ENCODE results near the gene GRM2. TPM values are rescaled to one million over a fixed set of nuclear protein-coding genes. Genes with fewer than 3 reads are reported as not detected.
"Not testable (repeated sequence)": the region's sequence is repeated elsewhere in the genome, so short reads cannot be mapped to it uniquely, and the experiment has no call there.

Gene GRM2
- total RNA-seq, 2 experiments from 2014 or later, result 0.06 to 0.29 TPM

GRCh38 chr3:51735039-51735438 lies 28.2 kb downstream of the GRM2 start:
- POLR2A ChIA-PET, result interaction anchor here (0.7 kb wide), 2 partner anchors 25 to 85 kb away, joined by 3 to 8 read pairs; no protein-coding TSS in a partner anchor
- H4K20me1 ChIP-seq (ENCODE audit: insufficient read depth, low read length), result no peaks in the 10 kb centered on the region
- no peaks in the 10 kb centered on the region for H3K9me2 ChIP-seq (ENCODE audit: insufficient read depth, low read length)
- intact Hi-C loops (cut with micrococcal nuclease; ENCODE audit: unreplicated experiment), result no loop called here
- no peaks in the 10 kb centered on the region for H3K36me3 ChIP-seq (ENCODE audit: insufficient read depth, low read length)
- H3K9me3 ChIP-seq (ENCODE audit: low read length), result no peaks in the 10 kb centered on the region
- no peak for DNase-seq (ENCODE audit: low spot score)
- H3K4me3 ChIP-seq (ENCODE audit: low read depth, low read length, poor library complexity, severe bottlenecking), result no peak overlapping the region
- H3K4me2 ChIP-seq (ENCODE audit: low read length), result no peak overlapping the region
- no peaks in the 10 kb centered on the region for H3K4me1 ChIP-seq (ENCODE audit: insufficient read depth, low read length, poor library complexity, severe bottlenecking)
- CTCF ChIA-PET (ENCODE audit: unreplicated experiment), result interaction anchor here (0.6 kb wide), 1 partner anchor 94 kb away, joined by 4 read pairs; no protein-coding TSS in a partner anchor
- TF ChIP-seq CTCF (conservative IDR thresholded peaks at IDR 0.05; ENCODE audit: low read length) (no peak), EZH2phosphoT487 (IDR thresholded peaks at IDR 0.05; ENCODE audit: borderline replicate concordance, low read depth, low read length) (no peak)
- H3K79me2 ChIP-seq (ENCODE audit: insufficient read depth, low read depth, low read length), result no peaks in the 10 kb centered on the region
- H3K27ac ChIP-seq (ENCODE audit: low read depth, low read length, poor library complexity, severe bottlenecking), result no peak overlapping the region
- no TSS peak for BruUV-seq (replicated peaks)
- no peak overlapping the region for H2AFZ ChIP-seq (ENCODE audit: low read length)

- Histone ChIP-seq H3K4me2 (ENCODE audit: low read length) (no peak overlapping the region), H3K79me2 (ENCODE audit: insufficient read depth, low read depth, low read length) (no peaks in the 10 kb centered on the region), H3K36me3 (ENCODE audit: insufficient read depth, low read length) (no peaks in the 10 kb centered on the region), H3K9me3 (ENCODE audit: low read length) (no peaks in the 10 kb centered on the region), H3K9me2 (ENCODE audit: insufficient read depth, low read length) (no peaks in the 10 kb centered on the region), H3K4me1 (ENCODE audit: insufficient read depth, low read length, poor library complexity, severe bottlenecking) (no peaks in the 10 kb centered on the region), H2AFZ (ENCODE audit: low read length) (no peak overlapping the region), H4K20me1 (ENCODE audit: insufficient read depth, low read length) (no peaks in the 10 kb centered on the region), H3K4me3 (ENCODE audit: low read depth, low read length, poor library complexity, severe bottlenecking) (no peak overlapping the region), H3K27ac (ENCODE audit: low read depth, low read length, poor library complexity, severe bottlenecking) (no peak overlapping the region)
- BruUV-seq (replicated peaks), result no TSS peak
- ChIA-PET POLR2A (interaction anchor here (0.7 kb wide), 1 partner anchor 8 kb away, joined by 3 read pairs; no protein-coding TSS in a partner anchor), CTCF (ENCODE audit: unreplicated experiment) (no interaction called here)
- TF ChIP-seq EZH2phosphoT487 (IDR thresholded peaks at IDR 0.05; ENCODE audit: borderline replicate concordance, low read depth, low read length) (no peak), CTCF (conservative IDR thresholded peaks at IDR 0.05; ENCODE audit: low read length) (no peak)
- no peak for DNase-seq (ENCODE audit: low spot score)
- intact Hi-C loops (cut with micrococcal nuclease; ENCODE audit: unreplicated experiment), result no loop called here
These were observed 29.1 kb downstream of the GRM2 start for GRCh38 chr3:51735950-51736349.

DNA sequence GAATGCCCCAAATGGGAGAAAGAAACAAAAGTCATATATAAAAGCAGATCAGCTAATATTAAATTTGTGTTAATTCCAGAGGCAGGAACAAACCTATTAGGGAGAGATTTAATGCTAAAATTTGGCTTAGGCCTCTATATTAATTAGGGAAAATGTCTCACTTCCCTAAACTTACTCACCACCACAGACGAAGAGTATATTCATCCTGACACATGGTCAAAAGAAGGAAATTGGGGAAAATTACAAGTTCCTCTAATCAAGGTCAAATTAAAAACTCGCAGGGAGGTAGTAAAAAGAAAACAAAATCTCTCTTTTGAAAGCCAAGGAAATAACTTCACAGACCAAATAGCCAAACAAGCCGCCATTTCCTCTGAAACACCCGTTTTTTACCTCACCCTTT lies 32.2 kb downstream of the GRM2 start:
- no peak overlapping the region for H3K4me3 ChIP-seq (ENCODE audit: low read depth, low read length, poor library complexity, severe bottlenecking)
- peaks cover 4% of the 10 kb centered on the region for H3K4me1 ChIP-seq (ENCODE audit: insufficient read depth, low read length, poor library complexity, severe bottlenecking)
- no peak overlapping the region for H2AFZ ChIP-seq (ENCODE audit: low read length)
- H3K9me3 ChIP-seq (ENCODE audit: low read length), result no peaks in the 10 kb centered on the region
- no peak for DNase-seq (ENCODE audit: low spot score)
- CTCF ChIA-PET (ENCODE audit: unreplicated experiment), result no interaction called here
- H3K4me2 ChIP-seq (ENCODE audit: low read length), result no peak overlapping the region
- POLR2A ChIA-PET, result no interaction called here
- intact Hi-C loops (cut with micrococcal nuclease; ENCODE audit: unreplicated experiment), result no loop called here
- no peaks in the 10 kb centered on the region for H3K36me3 ChIP-seq (ENCODE audit: insufficient read depth, low read length)
- TF ChIP-seq EZH2phosphoT487 (IDR thresholded peaks at IDR 0.05; ENCODE audit: borderline replicate concordance, low read depth, low read length) (no peak), CTCF (conservative IDR thresholded peaks at IDR 0.05; ENCODE audit: low read length) (no peak)
- H3K79me2 ChIP-seq (ENCODE audit: insufficient read depth, low read depth, low read length), result no peaks in the 10 kb centered on the region
- no peaks in the 10 kb centered on the region for H4K20me1 ChIP-seq (ENCODE audit: insufficient read depth, low read length)
- H3K9me2 ChIP-seq (ENCODE audit: insufficient read depth, low read length), result no peaks in the 10 kb centered on the region
- H3K27ac ChIP-seq (ENCODE audit: low read depth, low read length, poor library complexity, severe bottlenecking), result no peak overlapping the region
- no TSS peak for BruUV-seq (replicated peaks)

DNA sequence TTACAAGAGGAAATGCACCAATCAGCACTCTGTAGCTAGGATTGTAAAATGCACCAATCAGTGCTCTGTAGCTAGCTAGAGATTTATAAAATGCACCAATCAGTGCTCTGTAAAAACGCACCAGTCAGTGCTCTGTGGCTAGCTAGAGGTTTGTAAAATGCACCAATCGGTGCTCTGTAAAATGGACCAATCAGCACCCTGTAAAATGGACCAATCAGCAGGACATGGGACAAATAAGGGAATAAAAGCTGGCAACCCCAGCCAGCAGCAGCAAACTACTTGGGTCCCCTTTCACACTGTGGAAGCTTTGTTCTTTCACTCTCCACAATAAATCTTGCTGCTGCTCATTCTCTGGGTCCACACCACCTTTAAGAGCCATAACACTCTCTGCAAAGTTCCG lies 35.5 kb downstream of the GRM2 start:
- H3K79me2 ChIP-seq (ENCODE audit: insufficient read depth, low read depth, low read length); H3K4me3 ChIP-seq (ENCODE audit: low read depth, low read length, poor library complexity, severe bottlenecking); H3K36me3 ChIP-seq (ENCODE audit: insufficient read depth, low read length); intact Hi-C loops (cut with micrococcal nuclease; ENCODE audit: unreplicated experiment); CTCF ChIA-PET (ENCODE audit: unreplicated experiment); H3K4me2 ChIP-seq (ENCODE audit: low read length); POLR2A ChIA-PET; BruUV-seq (replicated peaks); H3K4me1 ChIP-seq (ENCODE audit: insufficient read depth, low read length, poor library complexity, severe bottlenecking); H3K9me3 ChIP-seq (ENCODE audit: low read length); H4K20me1 ChIP-seq (ENCODE audit: insufficient read depth, low read length); H3K27ac ChIP-seq (ENCODE audit: low read depth, low read length, poor library complexity, severe bottlenecking); H3K9me2 ChIP-seq (ENCODE audit: insufficient read depth, low read length); DNase-seq (ENCODE audit: low spot score): not testable (repeated sequence)
- H2AFZ ChIP-seq (ENCODE audit: low read length), result peak overlapping the region; percentile 85; the same call in 1 of the 2 replicates
